ENCODE measurements around the gene EMX2. TPM values are rescaled to one million over a fixed set of nuclear protein-coding genes. Genes with fewer than 3 reads are reported as not detected.
"Not testable (repeated sequence)": the region's sequence is repeated elsewhere in the genome, so short reads cannot be mapped to it uniquely, and the experiment has no call there.

Gene EMX2
- not detected in 2 replicates for polyA plus RNA-seq (2014; cell fraction: cytosol; rRNA removed)
- polyA plus RNA-seq (2014; cell fraction: nucleus; rRNA removed), result not detected in 2 replicates

- no peak for DNase-seq (ENCODE audit: low spot score)
Observed at GRCh38 chr10:117542706-117543224, at the start of gene EMX2. EMX2 (plus strand) TSS chr10:117542746; CDS start chr10:117543268, 522 bp downstream.

DNA sequence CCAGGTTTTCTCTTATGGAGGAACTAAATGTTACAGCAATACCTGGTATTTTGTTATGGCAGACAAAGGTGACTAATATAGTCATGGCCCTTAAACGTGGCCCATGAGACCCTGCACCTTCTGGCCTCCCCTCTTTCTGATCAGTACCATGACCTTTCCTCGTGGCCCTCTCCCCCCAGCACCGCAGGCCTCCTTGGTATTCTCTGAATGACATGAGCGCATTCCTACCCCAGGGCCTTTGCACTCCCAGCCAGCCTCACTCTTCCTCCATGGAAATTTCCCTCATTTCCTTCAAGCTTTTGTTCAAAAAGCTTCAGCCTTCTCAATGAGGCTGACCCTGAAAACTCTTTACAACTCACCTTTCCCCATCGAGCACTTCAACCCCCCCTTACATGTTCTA, 46.5 kb upstream of the EMX2 start:
- DNase-seq (ENCODE audit: low spot score), result no peak

DNA sequence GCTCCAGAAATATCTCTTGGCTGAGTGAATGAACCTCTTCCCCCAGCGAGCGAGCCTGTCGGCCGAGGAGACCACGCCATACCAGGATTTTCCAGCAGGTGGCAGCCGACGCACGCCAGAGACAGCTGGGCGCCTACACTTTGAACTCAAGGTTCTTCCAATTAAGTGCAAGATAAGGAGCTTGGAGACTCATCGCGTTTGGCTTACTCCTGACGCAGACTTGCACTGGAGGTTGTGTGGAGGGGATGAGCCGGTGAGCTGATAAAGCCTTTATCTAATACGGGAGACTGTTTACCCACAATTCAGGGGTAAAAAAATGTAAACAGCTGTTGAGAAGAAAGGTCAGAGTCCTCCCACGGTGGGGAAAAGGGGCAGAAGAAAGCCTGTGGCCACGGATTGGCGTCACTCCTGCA, 45.9 kb upstream of the EMX2 start:
- peak; percentile 70 for DNase-seq (ENCODE audit: low spot score)

DNA sequence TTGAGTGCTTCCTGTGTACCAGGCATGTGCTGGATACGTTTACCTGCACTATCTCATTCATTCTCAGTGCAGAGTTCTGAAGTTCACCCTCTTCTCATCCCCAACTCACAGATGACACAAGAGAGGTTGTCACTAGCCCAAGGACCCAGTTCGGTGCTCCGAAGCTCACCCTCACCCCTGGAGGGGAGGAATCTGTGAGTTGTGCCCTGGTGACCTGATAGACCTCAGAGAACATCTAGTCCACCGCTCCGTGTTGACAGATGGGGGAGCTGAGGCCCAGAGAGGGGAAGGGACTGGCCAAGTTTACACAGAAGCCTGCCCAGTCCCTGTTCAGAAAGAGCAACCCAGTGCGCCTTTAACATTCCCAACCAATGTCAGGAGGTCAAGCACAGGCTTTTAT, 44.8 kb upstream of the EMX2 start:
- no peak for DNase-seq (ENCODE audit: low spot score)

GRCh38 chr10:117499248-117500105, 43.1 kb upstream of the EMX2 start:
- no peak for DNase-seq (ENCODE audit: low spot score)

DNA sequence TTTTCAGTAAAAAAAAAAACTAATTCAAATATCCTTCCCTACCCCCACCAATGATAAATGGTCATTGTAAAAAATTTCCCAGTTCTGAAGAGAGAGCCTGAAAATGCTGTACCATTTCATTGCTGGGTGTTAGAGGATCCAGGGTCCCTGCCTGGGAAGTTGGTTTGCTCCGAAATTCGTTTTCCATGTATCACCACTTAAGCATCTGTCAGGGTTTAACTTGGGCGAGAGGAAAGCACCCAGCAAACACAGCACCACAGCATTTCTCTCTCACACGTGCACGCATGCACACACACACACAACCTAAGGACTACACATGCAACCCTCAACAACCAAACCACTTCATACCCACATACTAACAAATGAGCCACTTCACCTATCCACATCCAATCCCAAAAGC, 42.1 kb upstream of the EMX2 start:
- DNase-seq (ENCODE audit: low spot score), result no peak

- DNase-seq (ENCODE audit: low spot score), result no peak
Observed at GRCh38 chr10:117501460-117502035, 41.0 kb upstream of the EMX2 start.

DNA sequence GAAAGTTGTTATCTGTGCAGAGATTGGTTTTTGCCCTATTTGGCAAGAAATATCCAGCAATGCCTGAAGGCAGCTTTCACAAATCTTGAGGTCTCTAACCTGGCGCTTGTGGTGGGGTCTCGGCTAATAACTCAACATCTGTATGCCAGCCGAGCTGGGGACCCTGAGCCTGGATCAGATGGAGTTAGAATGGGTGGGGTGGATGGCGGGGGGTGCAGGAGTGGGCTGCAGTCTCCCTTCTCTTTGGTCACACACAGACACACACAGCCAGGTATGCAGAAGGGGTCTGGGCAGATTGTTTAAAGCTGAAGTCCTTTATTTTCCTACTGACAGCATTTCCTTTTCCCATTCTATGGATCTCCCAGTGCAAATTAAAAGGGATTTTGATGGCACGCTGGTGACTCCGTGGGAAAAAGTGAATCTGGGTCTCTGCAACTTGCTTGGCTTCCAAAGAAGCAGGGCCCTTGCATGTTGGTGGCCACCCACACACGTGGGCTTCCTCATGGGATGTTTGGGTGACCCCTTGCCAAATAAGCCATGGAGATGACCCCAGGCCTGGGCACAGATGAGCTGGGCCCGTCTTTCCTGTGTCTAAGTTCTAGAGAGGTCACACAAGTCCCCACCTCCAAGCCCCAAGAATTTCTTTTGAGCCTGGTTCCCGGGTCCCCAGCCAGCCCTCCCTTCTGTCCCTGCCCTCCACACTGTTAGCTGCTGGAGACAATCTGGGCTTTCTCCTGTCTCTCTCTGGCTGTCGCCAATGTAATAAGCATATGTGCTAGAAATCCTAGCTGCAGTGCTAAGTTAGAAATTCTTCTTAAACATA, 39.9 kb upstream of the EMX2 start:
- DNase-seq (ENCODE audit: low spot score), result no peak

DNA sequence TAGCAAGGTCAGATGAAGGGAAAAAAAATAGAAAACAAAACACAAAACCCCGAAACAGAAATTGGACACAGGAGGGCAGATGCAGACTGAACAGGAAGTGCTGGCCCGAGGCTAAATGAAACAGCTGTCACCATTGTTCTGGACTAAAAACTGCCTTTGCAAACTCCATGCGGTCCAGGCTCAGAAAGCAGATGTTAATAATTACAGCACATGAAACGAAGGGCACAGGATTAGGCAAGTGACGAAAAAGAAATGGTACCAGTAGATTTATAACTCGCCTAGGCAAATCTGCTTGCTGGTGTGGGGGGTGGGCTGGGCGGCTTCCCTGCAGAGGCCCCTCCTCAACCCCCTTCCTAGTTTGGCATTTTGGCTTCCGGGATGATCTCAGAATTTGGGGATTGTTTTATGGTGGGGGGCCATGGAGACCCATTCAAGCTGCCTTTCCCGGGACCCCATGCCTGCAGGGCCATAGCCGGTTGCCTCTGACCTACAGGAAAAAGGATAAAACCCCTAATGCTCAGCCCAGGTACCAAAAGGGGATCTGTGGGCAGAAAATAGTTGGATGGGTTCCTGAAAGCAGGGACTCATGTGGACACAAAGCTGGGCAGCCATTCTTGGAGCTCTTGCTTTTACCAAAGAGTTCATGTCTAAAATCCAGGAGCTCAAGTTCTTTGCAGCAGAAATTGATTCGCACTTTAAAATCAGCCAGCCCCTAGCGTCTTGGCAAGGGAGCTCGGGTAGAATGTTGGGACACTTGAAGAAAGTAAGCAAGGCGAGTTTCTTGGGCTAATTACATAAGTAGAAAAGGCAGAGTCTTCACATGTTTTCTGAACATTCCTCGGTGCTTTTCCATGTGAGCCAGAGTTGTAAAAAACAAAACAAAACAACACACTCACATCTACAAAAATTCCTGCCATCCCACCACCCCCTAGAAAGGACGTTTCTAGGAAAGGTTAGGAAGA, 39.0 kb upstream of the EMX2 start:
- no peak for DNase-seq (ENCODE audit: low spot score)

DNA sequence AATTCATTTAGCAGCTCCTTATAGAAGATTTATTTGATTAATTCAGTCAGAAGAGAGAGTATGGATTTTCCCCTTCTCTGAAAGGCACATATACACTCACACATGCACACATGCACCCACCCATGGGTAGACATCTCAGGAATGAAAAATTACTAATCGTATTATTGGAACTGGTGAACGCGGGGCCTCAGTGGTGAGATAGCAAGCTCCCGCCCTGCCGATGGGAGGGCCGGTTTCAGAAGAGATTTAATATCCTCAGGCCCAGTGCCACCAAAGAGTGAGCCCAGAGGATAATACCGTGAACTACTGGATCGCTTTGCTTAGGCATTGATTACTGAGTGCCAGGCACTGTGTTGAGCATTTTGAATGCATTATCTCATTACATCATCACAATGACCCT, 38.0 kb upstream of the EMX2 start:
- no peak for DNase-seq (ENCODE audit: low spot score)

DNA sequence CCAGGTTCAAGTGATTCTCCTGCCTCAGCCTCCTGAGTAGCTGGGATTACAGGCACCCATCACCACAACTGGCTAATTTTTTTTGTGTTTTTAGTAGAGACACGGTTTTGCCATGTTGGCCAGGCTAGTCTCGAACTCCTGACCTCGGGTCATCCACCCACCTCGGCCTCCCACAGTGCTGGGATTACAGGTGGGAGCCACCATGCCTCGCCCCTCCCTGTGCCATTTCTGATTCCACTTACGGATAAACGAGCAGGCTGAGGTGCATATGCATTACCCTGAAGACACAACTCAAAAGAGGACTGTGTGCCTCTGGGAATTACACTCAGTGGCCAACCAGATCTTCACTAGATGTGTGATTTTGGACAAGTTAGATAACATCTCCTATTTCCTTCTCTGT, 35.5 kb upstream of the EMX2 start:
- not testable (repeated sequence) for DNase-seq (ENCODE audit: low spot score)

GRCh38 chr10:117509573-117509972, 33.0 kb upstream of the EMX2 start:
- no peak for DNase-seq (ENCODE audit: low spot score)

GRCh38 chr10:117511601-117512390, 30.8 kb upstream of the EMX2 start:
- no peak for DNase-seq (ENCODE audit: low spot score)

DNA sequence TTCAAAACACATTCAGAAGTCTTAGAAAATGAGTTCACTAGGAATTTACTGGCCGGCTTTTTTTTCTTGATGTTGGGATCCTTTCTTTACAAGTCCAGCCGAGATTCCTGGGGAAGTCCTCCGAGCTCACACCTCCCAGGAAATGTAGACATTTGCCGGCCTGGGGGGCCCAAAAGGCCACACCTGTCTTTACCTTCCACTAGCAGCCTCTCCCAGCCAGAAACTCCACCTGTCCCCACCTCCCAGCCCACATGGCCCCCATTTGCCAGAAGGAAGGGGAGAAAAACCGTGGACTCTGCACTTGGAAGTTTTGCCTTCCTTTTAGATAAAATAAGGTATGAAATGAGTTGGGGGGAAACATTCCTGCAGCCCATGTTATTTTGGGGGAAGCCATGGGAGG, 27.6 kb upstream of the EMX2 start:
- no peak for DNase-seq (ENCODE audit: low spot score)

GRCh38 chr10:117516681-117517080, 25.9 kb upstream of the EMX2 start:
- no peak for DNase-seq (ENCODE audit: low spot score)

DNA sequence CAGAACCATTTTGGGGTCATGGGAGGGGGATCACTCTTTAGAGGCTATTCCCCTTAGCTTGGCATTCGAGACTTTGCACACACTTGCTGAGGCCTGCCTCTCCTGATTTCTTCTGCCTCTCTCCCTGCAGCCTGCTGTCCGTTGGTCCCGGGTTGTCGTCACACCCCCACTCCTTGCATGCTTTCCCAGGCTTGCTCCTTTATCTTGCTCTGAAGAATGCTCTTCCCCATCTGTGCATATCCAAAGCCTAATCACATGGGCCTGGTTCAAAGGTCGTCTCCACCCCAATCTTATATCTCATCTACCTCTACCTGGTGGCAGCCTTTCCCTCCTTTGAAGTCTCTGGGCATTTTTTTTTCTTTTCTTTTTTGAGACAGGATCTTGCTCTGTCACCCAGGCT, 24.3 kb upstream of the EMX2 start:
- no peak for DNase-seq (ENCODE audit: low spot score)

DNA sequence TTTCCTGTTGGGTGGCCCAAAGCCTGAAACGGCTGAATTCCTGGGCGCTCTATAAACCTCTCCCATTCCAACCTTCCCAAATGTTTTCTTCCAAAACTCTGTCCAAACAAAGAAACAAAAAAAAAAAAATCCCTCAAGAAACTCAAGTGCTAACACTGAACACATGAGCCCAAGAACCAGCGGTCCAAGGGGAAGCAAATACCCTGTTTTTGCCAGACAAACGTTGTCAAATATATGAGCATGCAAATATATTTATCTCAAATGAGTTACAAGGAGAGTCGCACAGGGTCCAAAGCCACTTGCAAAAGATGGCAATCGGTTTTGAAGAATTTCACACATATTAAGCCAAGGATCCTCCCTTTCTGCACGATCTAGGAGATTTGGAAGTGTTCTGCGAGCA, 23.3 kb upstream of the EMX2 start:
- no peak for DNase-seq (ENCODE audit: low spot score)

GRCh38 chr10:117519879-117520278, 22.7 kb upstream of the EMX2 start:
- DNase-seq (ENCODE audit: low spot score), result no peak

DNA sequence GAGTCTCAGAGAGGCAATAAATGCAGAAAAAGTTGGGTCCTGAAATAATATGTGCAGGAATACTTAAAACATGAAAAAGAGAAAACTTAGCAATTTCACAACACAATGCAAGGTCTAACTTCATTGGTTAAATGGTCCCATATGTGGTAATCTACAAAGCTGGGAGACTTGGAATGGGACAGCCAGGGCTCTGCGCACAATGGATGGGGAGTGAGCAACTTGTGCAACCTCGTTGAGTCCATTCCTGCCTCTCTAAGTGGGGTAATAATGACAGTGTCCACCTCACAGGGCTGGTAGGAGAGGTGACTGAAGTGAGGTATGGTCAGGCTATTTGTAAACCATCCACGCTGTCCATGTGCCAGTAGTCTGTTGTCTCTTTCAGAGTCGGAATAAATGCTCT, 11.8 kb upstream of the EMX2 start:
- no peak for DNase-seq (ENCODE audit: low spot score)
